GM21825 (cell line): ENCODE data around the gene OCA2.
"Not testable (repeated sequence)": the region's sequence is repeated elsewhere in the genome, so short reads cannot be mapped to it uniquely, and the experiment has no call there.

Source experiments
- ATAC-seq: cut with Tn5 transposase; IDR thresholded peaks from one replicate; pipeline ENCODE4 v1.9.1; 2021; ENCODE audit warnings: mild to moderate bottlenecking, moderate library complexity; ENCODE audit not compliant: unreplicated experiment

Gene OCA2

GRCh38 chr15:27958911-27959578 lies 140.1 kb downstream of the OCA2 start:
- no peak for ATAC-seq

DNA sequence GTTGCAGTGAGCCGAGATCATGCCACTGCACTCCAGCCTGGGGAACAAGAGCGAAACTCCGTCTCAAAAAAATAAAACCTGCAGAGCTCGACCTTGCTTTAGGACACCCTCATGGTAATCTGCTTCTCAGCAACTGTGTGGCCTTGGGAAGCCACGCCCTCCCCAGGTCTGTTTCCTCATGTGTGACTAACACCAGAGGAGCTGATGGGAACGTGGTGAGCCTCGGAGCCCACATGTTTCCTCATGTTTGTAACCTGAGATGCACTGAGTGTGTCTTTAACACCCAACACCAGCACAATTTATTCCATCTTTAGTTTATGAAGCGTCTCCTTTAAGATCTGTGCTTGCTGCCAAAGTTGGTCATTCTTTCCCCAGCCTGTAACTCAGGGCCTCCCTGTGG lies 142.8 kb downstream of the OCA2 start:
- no peak for ATAC-seq

- no peak for ATAC-seq
Observed at GRCh38 chr15:27955087-27955486, 144.0 kb downstream of the OCA2 start.

DNA sequence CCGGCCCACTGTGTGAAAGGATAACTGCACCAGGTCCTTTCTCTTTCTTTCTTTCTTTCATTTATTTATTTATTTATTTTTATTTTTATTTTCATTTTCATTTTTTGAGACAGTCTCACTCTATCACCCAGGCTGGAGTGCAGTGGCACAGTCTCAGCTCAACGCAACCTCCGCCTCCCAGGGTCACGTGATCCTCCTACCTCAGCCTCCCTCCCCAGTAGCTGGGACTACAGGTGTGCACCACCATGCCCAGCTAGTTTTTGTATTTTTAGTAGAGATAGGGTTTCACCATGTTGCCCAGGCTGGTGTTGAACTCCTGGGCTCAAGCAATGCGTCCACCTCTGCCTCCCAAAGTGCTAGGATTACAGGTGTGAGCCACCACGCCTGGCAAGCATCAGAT lies 146.5 kb downstream of the OCA2 start:
- ATAC-seq, result not testable (repeated sequence)

GRCh38 chr15:27951191-27951890 lies 147.8 kb downstream of the OCA2 start:
- no peak for ATAC-seq

DNA sequence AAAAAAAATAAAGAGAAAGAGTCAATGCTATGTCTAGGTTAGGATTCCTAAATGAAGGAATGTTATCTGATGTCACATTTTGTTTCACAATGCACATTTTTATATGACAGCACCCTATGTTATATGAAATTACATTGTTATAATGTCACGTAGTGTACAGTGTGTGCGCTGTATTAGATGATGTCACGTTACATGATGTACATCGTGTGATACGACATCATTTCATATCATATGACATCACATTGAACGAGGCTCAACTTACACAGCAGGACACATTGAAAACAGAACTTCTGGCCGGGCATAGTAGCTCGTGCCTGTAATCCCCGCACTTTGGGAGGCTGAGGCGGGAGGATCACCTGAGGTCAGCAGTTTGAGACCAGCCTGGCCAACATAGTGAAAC lies 150.0 kb downstream of the OCA2 start:
- ATAC-seq, result no peak

DNA sequence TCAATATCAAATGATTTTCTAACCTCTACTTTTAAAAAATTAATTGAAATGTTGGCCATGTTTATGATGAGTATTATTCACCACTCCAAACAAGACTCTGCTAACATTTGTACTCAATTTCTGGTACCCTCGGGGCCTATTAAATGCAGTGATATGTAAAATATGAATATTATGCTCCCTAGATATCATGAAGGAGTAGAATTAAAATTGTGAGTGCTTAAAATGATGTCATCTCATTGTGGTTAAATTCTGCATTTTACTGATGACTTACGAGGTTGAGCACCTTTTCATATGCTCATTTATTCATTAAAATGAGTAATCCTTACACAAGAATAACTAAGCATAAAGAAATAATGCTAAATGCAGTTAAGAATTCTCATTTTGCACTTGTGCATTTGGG lies 159.9 kb downstream of the OCA2 start:
- ATAC-seq, result no peak

DNA sequence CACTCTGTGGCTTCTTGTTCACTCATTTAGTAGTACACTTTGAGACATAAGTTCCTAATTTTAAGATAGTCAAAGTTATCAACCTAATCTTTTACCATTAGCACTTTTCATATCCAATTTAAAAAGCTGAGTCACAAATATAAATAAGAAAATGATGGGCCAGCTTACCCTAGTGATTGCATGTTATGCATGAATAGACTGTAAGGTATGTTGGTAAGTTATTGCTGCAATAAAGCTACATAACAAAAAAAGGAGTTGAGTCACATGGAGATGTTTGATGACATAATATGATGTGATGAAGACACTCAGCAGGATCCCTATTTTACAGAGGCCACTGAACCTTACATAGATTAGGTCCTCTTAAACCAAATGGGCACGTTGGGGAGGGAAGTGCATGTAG lies 161.3 kb downstream of the OCA2 start:
- ATAC-seq, result no peak

- ATAC-seq, result no peak
Observed at GRCh38 chr15:27936164-27936563, 163.0 kb downstream of the OCA2 start.

GRCh38 chr15:27935328-27935727 lies 163.8 kb downstream of the OCA2 start:
- ATAC-seq, result no peak

GRCh38 chr15:27934782-27935181 lies 164.3 kb downstream of the OCA2 start:
- no peak for ATAC-seq

- no peak for ATAC-seq
Observed at GRCh38 chr15:27933562-27933961, 165.6 kb downstream of the OCA2 start.

DNA sequence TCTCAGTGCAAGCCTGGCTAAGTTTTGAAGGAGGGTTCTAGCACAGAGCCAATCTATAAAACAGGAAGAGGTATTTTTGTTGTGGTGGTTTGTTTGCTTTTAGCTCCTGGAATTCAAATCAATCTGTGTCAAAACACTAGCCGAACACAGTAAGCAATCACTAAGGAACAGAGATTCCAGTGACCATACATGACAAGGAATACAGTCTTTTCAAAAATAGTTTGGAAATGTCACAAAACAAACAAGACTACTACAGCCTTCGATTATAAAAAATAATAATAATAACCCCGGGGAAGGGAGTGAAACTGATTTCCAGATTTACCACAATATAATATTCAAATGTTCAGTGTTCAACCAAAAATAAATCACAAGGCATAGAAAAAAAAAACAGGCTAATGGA lies 166.5 kb downstream of the OCA2 start:
- no peak for ATAC-seq

- no peak for ATAC-seq
Observed at GRCh38 chr15:27928386-27928785, 170.7 kb downstream of the OCA2 start.

GRCh38 chr15:27912283-27912682 lies 186.8 kb downstream of the OCA2 start:
- no peak for ATAC-seq

DNA sequence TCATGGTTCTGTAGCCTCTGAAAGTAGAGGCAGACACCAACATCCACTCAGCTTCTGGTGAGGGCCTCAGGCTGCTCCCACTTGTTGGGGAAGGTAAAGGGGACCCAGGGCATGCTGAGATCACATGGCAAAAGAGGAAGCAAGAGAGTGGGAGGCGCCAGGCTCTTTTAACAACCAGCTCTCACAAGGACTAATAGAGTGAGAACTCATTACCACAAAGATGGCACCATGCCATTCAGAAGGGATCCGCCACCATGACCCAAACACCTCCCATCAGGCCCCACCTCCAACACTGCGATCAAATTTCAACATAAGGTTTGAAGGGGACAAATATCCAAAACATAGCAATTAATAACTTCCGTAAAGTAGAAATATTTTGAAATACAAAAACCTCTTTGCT lies 192.3 kb downstream of the OCA2 start:
- no peak for ATAC-seq

DNA sequence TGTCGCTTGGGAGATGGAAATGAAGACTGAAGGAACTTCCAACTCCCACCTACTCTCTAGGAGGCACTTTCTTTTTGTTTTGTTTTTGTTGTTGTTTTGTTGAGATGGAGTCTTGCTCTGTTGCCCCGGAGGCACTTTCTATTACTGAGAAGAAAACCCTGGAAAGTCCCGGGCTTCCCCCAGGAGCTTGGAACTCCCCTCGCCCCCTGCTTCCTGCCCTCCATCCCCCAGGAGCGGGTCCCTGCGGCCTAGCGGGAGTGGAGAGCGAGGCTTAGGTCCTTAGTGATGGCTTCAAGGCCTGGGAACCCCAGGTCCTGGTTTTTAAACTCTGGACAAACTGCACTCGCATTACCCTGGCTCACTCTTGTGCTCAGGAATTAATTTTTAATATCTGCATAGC lies 195.7 kb downstream of the OCA2 start:
- ATAC-seq, result no peak

DNA sequence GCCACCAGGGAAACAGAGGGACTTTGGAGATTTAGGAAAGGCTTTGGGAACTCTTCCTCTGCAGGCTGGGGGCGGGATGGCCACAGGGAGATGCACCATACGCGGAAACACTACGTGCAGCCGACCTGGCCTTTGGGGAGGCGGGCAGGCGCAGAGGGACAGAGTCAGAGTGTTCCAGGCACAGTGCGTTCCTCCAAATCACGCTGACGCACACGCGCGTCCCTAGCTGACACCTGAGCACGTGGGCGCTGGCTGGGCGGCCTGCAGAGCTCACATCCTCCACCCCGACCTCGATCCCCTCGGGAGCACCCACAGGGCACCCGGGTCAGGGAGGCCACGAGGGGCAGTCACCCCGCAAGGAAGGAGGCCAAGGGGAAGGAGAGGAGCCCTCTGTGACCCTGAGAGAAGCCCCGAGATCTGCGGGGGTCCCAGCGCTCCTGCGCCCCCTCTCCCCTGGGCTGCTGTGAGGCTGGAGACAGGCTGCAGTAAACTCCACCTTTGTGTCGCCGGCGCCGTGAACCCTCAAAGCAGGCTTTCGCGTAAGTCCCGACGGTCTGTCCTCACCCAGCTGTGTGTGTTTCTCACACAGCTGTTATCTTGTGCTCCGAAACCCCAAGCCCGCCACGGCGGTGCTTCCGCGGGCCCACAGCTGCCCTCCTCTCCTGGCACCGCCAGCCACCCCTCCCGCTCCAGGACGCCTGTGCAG lies 196.3 kb downstream of the OCA2 start:
- no peak for ATAC-seq

DNA sequence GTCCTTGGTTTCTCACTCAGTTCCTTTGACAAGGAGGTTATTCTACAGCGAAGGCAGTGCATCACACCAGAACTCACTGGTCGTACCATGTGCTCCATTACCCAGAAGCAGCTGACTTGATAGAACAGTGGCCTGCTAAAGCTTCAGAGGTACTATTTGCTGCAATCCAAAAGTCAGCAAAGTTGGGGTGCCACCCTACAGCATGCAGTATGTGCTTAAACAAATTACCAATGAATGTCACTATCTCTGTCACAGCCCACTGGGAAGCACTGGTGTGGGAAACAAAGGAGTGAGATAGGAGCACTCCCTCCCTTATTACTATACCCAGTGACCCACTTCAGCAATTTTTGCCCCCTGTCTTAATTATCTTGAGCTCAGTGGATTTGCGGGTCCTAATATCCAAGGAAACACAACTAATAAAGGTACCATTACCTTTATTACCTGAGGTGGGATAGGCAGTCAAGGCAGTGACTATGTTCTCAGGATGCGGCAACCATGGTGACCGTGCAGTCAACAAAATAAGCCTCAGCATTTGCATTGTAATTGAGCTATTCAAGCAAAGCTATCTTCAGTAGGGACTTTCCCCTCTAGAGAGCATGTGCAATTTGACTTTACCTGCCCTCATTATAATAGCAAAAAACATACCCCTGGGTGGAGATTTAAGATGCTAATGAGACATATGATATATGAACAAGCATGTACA lies 199.4 kb downstream of the OCA2 start:
- ATAC-seq, result no peak

DNA sequence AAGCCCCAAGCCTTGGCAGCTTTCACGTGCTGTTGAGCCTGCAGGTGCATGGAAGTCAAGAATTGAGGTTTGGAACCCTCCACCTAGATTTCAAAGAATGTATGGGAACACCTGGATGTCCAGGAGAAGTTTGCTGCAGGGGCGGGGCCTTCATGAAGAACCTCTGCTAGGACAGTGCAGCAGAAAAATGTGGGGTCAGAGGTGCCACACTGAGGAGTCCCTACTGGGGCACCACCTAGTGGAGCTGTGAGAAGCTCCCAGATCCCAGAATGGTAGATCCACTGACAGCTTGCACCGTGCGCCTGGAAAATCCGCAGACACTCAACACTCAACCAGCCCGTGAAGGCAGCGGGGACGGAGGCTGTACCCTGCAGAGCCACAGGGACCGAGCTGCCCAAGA lies 201.6 kb downstream of the OCA2 start:
- no peak for ATAC-seq

DNA sequence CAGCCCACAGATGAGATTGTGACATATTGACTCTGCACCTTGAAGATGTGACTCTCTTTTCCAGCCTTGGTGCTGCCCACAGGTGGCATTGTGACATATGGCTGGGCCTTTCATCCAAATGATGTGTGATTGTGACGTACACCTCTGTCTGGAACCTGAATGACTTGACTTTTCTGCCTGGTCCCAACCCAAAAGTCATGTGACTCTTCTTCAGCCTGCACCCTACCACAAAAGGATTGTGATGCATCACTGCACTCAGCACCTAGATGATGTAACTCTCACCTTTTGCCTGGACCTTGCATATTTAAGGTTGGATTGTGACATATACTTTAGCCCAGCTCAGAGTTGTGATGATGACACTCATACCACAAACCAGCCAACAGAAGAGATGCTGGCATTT lies 204.5 kb downstream of the OCA2 start:
- ATAC-seq, result no peak

GRCh38 chr15:27889258-27889657 lies 209.9 kb downstream of the OCA2 start:
- ATAC-seq, result no peak
